Measurements from ENCODE around the gene TANK.
A peak's percentile ranks its signal among the peaks of the same experiment; 100 is the strongest.

TANK gene

DNA sequence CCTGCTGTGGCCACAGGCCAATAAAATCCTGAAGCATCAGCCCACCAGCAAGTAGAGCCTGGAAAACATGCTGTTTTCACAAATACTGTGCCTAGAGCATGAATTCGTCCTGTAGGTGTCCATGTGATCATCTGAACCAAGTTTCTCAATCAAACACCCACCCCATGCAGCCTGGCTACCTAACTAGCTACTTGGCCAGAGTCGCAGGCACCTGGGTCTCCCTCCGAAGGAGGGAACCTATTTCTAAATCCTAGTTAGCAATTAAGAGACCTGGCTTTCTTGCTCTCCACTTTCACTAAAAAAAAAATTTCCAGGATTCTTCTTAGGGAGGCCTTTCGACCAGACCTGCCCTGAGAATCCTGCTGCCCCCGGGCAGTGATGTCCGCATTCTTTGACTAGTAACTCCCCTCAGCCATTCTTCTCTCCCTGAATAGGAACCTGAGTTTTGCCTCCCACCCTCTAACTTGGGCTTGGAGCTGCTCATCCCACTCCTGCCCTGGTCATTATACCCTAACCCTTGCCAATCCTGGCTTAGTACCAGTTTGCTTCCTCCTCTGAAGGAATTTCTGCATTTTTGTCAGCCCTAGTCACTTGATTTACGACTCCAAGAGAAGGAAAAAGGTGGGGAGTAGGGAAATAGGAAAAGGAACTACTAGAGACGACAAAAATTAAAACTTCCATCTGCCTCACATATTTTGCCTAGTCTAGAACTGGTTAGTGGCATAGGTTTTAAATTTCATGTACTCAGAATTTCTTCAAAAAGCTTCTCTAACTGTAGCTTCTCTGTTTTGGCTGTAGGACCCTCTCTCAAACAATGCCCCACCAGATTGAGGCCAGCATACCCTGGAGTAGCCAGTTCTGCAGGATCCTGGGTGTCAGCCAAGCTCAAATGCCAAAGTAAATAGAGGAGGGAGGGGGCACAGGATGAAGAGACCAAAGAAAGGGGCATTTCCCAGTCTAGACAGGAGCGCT lies 25.4 kb upstream of the TANK start:
- peak; percentile 32 for DNase-seq (ENCODE audit: low spot score)

DNA sequence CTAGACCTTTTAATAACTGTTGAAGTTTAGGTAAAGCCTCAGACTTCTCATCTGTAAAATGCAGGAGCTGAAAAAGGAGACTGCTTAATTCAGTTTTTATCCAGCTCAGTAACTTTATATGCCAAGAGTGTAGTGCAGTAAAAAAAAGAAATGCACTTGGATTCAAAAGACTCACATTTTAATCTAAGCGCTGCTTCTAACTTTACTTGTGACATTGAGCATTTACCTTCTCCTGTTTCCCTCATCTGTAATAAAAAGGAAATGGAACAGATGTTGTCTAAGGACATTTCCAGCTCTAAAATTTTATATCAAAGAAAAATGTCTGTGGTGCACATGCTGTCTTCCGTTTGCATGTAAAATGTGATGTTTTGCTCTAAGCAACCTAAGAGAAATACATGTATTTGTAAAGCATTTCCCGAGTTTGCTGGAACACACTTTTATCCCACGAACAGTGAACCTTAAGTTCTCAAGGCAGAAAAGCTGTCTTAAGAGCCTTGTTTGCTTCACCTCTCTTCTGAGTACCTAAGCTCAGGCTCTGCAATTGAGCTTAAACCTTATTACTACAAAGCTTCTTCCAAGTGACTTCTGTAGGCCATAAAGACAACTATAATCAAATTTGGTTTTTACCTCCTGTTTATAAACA lies 24.2 kb upstream of the TANK start:
- DNase-seq (ENCODE audit: low spot score) = peak; percentile 34

DNA sequence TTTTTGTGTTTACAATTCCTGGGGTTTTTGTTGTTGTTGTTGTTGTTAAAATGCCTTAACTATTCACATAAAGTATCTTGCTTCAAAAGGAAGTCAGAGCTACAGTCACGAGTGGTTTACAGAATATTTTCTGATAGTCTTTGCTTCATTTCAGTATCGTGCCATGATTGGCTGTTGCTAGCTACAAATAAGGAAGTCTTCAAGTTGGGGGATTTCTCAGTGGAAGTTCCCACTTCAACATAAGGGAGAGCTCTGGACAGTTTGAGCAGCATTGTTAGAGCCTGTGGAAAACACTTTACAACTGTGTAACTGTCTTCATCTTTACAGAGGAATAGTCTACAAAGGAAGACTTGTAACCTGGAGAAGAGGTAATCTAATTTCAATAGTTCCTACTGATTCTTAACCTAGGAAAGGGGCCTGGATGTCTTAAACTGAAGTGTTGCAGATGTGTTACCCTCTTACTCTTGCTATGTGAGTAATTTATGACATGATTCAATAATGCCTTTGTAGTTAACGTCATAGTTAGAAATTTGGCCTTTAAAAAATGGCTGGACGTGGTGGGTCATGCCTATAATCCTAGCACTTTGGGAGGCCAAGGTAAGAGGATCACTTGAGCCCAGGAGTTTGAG lies 23.4 kb upstream of the TANK start:
- peak; percentile 86 for DNase-seq (ENCODE audit: low spot score)

DNA sequence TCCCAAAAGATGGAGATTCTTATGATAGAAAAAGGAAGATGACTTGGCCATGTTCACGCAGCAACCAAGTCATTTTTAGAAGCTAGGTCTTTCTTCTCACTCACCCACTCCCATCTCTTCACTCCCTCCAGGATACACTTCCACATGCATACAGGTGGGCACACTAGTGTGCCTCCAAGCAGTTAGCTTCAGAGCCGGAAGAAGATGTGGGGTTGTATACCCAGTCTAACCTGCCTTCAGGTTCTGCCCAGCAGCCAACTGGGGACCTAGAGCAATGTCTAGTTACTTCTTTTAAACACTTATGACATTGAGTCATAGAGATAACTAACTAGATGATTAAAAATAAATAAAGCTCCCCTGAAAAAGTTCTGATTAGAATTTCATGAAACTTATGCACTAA lies 21.8 kb upstream of the TANK start:
- DNase-seq (ENCODE audit: low spot score) = no peak

DNA sequence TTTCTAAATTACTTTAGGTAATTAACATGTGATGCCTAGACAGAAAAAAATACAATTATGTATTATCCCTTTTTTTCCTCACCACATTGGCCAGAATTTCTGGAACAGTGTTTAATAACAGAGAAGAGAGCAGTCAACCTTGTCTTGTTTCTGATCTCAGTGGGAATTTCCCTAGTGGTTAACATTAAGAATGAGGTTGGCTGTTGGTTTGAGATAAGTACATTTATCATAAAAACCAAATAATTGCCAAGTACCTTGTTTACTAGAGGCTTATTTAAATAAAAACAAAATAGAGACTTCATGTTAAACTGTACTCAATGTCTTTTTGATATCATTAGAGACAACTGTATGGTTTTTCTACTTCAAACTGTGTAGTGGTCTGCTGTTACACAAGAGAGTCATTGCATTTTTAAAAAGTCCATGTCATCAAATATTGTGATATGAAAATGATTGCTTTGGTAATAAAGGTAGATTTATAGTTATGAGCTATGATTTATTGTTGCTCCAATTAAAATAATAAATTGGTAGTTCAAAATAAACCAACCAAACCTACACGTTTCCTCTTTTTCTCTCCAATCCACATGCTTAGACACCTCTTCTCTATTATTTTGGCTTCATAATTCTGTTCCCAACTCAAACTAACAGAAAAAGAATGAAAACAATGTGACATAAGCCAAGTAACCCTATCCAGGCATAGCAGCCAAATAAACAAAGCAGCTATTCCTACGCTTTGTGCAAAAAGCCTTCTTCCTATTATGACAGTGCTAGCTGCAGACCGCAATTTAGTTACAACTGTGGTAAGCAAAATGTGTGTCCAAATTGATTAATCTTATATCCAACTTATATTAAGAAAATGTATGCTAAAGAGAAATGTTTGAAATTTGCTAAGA lies 20.9 kb upstream of the TANK start:
- DNase-seq (ENCODE audit: low spot score) = no peak

DNA sequence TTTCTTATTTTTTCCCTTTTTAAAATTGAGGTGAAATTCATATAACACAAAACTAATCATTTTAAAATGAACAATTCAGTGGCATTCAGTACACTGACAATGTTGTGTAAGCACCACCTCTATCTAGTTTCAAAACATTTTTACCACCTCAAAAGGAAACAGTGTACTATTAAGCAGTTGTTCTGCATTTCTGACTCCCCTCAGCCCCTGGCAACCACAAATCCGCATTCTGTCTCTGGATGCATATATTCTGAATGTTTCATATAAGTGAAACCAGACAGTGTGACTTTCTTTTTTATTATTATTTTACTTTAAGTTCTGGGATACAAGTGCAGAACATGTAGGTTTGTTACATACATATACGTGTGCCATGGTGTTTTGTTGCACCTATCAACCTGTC lies 19.2 kb upstream of the TANK start:
- no peak for DNase-seq (ENCODE audit: low spot score)

DNA sequence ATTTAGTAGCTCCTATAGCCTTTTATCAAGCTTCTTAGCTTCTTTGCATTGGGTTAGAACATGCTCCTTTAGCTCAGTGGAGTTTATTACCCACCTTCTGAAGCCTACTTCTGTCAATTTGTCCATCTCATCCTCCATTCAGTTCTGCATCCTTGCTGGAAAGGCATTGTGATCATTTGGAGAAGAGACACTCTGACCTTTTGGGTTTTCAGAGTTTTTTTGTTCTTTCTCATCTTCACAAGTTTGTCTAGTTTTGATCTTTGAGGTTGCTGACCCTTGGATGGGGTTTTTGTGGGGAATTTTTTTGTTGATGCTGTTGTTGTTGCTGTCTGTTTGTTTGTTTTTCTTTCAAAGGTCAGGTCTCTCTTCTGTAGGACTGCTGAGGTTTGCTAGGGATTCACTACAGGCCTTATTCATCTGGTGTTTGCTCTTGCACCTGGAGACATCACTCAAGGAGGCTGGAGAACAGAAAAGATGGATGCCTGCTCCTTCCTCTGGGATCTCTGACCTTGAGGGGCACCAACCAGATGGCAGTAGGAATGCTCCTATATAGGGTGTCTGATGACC lies 13.9 kb upstream of the TANK start:
- DNase-seq (ENCODE audit: low spot score) = no peak

DNA sequence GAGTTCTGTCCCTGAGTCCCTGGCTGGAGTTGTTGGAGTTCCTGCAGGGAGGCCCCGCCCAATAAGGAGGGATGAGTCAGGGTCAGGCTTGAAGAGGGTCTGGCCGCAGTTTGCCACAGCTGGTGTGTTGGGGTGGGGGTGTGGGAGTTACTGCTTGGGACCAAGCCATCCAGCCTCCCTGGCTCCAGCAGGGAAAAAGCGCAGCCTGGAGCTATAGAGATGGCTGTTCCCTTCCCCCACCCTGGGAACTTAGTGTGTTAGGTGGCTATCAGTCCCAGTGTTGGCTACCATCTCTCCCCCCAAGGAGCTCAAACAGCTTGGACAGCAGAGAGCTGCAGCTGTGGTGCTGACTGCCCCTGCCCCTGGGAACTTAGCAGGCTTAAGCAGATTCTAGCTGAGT lies 13.2 kb upstream of the TANK start:
- DNase-seq (ENCODE audit: low spot score) = no peak

DNA sequence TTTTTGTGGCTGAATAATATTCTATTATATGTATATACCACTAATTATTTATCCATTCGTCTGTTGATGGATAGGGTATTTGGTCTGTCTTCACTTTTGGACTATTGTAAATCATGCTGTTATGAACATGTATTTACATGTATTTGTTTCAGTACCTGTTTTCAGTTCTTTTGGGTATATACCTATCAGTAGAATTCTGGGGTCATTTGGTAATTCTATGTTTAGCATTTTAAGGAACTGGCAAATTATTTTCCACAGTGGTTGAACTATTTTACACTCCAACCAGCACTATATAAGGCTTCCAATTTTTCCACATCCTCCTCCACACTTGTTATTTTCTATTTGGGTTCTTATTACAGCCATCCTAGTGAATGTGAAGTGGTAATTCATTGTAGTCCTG lies 12.4 kb upstream of the TANK start:
- DNase-seq (ENCODE audit: low spot score) = no peak

DNA sequence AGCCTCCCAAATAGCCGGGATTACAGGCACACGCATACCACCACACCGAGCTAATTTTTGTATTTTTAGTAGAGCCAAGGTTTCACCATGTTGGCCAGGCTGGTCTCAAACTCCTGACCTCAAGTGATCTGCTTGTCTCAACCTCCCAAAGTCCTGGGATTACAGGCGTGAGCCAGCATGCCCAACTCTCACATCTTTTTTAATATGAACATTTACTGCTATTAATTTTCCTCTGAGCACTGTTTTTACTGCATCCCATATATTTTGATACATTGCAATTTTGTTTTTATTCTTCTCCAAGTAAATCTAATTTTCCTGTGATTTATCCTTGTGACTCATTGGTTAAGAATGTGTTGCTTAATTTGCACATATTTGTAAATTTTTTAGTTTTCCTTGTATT lies 9.5 kb upstream of the TANK start:
- DNase-seq (ENCODE audit: low spot score) = no peak

DNA sequence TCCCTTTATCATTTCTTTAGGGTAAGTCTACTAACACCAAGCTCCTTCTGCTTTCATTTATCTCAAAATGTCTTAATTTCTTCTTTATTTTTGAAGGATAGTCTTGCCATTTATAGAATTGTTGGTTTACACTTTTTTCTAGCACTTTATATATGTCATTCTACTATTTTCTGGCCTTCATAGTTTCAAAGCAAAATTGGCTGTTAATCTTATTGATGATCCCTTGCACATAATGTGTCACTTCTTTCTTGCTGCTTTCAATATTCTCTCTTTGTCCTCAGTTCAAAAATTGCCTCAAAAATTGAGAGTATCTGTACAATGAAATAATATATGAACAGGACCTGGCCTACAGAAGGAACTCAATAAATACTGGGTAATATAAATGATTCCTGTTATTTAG lies 7.9 kb upstream of the TANK start:
- no peak for DNase-seq (ENCODE audit: low spot score)

DNA sequence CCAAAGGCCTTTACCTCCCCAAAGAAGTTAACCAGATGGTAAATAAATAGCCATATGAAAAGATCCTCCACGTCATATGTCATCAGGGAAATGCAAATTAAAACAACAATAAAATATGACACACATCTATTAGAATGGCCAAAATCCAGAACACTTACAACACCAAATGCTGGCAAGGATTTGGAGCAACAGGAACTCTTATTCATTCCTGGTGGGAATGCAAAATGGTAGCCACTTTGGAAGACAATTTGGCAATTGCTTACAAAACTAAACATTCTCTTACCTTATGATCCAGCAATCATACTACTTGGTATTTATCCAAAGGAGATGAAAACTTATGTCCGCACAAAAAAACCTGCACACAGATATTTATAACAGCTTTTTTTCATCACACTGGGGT lies 1.3 kb upstream of the TANK start:
- DNase-seq (ENCODE audit: low spot score) = no peak

DNA sequence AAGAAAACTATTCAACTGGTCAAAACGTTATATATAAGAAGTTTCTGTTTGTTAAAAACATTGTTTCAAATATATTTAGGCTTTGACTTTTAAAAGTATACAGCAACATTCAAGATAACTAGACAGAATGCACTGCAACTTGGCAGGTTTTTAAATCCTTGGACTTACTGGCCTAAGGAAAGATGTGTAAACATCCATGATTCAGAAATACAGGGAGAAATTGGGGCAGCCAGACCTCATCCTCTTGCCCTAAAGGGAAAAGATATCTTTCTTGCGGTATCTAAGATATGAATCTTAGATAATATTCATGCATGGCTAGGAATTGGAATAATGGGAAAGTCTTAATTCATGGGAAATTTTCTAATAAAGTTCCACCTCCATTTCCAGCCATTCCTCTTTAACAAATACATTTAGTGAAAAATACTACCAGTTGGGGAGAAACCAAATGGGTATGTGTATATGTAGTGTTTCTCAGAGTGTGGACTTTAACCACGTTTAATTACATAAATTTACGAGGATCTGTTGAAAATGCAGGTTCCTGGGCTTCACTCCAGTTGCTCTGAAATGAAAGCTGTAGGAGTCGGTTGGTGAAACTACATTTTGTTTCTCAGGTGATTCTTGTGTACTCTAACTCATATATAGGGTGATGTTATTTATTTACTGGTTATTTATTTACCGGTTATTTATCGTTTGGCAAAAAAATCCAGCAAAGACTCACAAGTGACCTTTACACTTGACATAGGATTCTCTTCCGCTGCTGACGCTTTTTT lies 587 bp upstream of the TANK start:
- DNase-seq (ENCODE audit: low spot score) = no peak

DNA sequence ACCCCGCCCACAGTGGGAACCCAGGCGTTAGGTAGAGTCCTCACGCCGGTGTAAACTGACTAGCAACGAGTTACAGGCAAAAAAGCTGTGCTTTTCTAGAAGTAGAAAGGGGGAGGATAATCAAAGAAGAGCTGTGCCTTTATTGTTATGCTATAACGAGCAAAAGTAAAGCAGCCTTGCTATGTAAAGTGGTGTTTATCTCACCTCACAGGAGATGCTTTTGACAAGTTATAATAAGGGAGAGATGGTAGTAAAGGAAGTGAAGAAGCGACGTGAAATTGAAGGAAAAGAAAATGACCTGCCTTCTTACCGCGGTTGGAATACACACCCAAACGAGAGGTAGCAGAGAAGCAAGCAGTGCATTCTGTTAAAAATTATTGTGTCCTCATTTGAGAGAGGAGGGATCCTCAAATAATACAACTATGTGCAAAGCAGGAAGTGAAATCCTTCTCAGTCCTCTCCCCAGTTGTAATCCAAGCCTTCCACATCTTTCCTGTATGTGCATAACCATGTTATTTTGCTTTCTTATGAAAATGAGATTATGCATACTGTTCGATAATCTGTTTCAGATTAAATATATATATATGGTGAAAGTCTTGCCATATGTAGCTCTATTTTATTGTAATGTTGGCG lies 962 bp downstream of the TANK start:
- DNase-seq (ENCODE audit: low spot score) = no peak

DNA sequence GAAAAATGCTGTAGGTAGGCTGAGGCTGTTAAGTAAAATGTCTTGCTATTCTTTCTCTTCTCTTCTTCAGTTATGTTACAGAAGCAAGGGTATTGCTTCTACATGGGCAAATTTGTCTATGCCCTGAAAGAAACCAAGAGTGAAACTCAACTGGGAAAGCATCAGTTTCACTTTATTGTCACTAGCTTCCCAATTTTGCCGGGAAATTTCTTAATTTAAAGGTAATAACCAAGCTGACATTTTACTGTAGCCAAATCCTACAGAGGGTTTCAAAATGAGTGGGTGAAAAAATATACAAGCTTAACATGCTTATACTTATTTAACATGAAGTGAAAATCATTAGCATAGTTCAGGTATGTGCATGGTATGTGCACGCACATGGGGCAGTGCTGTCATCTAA lies 3.2 kb downstream of the TANK start:
- no peak for DNase-seq (ENCODE audit: low spot score)

DNA sequence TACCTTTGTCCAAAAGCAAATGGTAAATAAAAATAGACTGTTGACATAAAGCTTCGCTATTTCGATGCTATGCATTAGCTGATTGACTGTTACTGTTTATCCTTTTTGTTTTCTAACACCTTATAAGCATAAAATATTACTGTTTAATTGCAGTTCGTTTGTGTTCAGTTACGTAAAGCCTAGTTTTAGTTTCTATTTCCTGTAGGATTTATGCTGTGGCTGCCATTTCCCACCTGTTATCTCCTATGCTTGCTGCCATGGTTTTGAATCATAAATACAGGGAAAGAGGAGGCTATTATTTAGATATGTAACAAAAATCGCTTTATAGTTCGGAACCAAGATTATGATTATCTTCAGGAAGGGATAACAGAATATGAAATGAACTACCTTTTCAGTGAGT lies 3.9 kb downstream of the TANK start:
- no peak for DNase-seq (ENCODE audit: low spot score)

DNA sequence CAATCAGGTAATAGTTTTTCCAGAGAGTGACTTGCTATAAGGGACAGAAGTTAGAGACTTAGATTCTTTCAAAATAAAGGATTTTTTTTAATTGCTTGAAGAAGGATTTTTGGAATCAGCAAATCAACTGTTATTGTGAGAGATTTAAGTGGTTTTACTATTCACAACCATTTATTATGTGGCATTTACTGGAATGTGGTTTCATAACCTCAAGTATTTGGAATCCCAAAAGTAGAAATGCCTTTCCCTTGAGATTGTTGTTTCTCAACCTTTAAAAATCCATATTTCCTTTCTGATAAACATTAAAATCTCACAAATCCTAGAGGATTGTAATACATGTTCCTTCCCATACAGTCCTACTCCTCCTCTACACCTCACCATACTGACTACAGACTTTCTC lies 5.0 kb downstream of the TANK start:
- DNase-seq (ENCODE audit: low spot score) = no peak

DNA sequence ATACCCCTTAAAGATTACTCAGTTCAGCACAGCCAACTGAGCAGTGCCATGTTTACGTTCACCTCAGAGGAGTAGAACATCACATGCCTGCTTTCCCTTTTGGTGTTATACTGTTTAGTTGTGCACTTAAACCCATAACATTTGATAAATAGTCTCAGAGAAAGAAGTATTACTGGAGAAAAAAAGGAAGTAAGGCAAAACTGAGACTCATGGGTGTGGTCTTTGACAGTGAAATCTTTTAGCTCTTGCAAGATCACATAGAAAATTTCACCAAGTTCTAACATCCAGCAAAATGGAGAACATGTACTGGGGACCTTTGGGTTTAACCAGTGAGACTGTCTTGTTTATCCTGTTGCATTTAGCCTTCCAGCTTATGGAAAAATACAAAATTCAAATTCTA lies 5.6 kb downstream of the TANK start:
- DNase-seq (ENCODE audit: low spot score) = no peak

DNA sequence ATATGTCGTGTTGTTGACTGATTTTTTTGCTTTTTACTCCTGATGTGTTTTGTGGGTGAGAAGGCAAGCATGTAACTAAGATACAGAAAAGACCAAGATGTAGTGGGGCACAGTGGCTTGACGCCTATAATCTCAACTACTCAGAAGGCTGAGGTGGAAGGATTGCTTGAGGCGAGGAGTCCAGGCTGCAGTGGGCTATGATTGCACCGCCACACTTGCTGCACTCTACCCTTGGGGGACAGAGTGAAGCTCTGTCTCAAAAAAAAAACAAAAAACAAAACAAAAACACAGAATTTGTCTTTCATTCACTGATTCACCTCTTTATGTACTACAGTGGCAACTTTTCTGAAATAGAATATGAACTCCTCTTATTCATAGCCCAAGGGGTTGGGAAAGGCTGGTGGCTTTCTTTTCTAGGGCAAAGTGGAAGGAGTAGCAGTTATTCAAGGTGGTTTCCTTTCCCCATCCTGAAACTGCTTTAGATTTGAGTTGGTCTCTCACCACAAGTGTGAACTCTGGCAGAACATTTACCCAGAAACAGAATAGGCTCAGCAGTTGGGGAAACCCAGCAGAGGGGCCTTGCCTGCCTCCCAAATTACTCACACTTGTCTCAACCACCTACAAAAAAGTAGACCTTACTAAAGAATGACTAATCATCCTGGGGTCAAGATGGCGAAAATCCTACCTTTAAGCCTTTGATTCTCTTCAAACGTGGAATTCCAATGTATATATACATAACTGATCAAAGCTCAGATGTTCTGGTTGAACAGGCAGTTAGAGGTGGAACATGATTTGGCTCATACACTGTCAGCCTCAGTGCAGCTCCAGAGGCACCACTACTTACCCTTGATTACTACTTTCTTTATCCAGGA lies 6.5 kb downstream of the TANK start:
- no peak for DNase-seq (ENCODE audit: low spot score)

DNA sequence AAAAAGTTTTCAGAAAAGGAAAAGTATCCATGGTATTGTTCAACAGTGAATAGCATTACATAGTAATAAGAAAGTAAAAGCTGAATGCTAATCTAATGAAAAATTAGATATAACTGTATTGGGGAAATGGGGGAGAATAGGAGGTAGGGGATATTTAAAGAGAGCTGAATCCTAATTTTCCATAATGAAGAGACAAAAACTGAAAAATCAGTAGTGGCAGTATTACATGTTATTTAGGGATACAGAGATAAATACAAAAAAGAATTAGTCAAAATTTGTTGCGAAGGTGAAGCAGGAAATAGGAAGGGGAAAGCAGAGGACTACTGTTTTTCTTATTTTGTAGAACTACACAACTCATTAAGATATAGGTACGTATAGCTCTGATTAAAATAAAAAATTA lies 9.1 kb downstream of the TANK start:
- DNase-seq (ENCODE audit: low spot score) = no peak

Data from pons (tissue), 1 donor.